ENCODE measurements around the gene MAPT.
"Not testable (repeated sequence)": the region's sequence is repeated elsewhere in the genome, so short reads cannot be mapped to it uniquely, and the experiment has no call there.

MAPT gene

DNA sequence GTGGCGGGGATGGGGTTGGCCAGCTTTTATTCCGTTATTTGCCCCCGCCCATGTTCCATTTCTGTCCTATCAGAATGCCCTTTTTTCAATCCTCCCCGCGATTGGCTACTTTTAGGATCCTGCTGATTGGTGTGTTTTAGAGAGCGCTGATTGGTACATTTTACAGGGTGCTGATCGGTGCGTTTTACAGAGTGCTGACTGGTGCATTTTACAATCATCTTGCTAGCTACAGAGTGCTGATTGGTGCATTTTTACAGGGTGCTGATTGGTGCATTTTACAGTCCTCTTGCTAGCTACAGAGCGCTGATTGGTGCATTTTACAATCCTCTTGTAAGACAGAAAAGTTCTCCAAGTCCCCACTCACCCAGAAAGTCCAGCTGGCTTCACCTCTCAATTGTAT, 32.2 kb upstream of the MAPT start:
- not testable (repeated sequence) for DNase-seq (ENCODE audit: low read depth in 2 of 2)

DNA sequence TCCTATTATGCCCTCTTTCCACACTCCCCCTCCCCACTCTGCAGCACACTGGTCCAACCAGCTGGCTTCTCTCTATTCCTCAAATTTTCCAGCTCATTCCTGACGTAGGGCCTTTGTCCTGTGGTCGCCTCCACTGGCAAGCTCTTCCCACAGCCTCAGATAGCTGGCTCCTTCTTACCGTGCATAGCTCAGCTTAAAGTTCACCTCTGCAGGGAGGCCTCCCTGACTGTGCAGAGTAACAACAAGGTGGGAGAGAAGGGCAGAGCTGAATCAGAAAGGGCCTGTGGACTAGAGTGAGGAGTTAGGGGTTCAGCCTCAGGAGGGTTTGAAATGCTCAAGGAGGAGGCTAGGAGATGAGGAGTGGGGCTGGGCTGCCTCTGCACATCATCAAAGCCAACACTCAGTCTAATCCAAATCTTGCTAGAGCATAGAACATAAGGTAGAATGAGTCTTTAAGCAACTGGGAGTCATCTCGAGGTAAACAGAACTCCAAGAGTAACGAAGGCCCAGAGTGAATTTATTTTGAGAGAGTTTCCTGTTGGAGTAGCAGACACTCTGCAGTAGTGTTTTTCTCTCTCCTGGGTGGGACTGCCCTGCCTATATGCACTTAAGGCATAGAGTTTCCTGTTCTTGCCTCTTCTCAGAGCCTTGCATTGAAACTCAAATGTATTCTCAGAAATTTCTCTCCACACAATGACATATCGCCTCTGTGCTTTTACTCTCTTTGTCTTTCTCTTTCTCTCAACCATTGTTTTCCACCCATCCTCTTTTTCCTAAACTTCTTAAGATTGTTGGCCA, 30.3 kb upstream of the MAPT start:
- no peak for DNase-seq (ENCODE audit: low read depth in 2 of 2)

DNA sequence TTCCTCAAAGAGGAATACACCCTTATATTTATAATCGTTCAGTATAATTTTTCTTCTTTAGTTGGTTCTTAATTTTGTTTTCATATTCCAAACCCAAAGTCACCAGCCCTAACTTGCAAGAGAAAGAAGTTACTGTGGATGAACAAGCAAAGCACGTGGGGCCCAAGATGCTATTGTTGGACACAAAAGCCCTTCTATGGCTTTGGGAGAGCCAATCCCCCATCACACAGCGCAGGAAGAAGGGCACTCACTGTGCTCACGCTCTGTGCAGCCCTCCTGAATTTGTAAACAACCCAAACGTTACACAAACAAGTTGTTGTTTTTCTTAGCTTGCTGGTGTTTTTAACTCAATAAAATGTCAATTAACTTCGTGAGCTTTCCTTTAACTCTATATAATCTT, 27.2 kb upstream of the MAPT start:
- no peak for DNase-seq (ENCODE audit: low read depth in 2 of 2)

DNA sequence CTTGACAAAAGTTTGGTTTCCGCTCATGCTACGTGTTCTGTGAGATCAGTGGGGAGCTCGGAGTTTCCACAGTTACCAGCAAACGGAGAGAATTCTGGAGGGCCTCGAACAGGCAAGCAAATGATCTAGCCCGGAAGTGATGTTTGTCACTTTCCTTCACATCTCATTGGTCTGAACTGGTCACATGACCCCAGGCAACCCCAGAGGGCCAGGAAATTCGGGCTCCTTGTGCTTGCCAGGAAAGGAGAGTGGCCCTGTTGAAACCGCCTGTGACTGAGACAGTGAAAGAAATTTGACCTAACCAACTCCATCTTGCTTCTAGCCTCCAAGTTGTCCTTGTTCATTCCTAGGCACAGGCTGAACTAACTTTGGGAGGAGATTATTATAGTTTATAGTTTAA, 26.7 kb upstream of the MAPT start:
- DNase-seq (ENCODE audit: low read depth in 2 of 2), result no peak

DNA sequence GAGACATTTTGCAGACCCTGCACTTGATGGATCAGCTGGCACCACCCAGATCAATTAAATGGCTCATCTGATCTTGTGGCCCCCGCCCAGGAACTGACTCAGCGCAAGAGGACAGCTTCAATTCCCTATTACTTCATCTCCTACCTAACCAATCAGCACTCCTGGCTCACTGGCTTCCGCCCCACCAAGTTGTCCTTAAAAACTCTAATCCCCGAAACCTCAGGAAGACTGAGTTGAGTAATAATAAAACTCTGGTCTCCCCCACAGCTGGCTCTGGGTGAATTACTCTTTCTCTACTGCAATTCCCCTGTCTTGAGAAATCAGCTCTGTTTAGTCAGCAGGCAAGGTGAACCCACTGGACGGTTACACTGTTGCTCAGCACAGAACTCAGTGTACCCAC, 26.1 kb upstream of the MAPT start:
- no peak for DNase-seq (ENCODE audit: low read depth in 2 of 2)

DNA sequence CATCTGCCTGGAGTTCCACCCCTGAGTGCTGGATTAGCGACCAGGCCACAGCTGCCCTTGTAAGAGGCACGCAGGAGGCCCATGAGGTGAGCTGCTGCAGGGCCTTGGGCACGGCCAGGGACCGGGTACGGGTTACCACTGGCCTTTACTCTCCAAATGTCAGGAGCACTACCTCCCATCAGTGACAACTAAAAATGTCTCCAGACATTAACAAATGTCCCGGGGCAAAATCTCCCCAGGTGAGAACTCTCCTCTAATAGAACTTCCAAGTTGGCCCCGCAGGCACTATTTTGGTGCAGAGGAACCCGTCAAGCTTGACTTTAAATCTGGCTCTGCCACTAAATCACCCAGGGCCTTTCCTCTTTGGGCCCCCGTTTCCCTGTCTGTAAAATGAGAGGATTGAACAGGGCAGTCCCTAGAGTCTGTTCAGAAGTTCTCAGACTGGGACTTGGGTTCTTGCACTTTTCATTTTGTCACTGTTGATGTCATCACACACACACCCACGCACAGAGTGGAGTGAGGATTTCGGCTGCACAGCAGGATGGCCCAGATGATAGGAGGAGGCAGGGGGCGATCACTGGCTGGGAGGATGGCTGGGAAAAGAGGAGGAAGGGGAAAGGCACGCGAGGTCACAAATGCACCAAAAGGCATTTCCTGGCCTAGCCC, 24.5 kb upstream of the MAPT start:
- DNase-seq (ENCODE audit: low read depth in 2 of 2), result no peak

DNA sequence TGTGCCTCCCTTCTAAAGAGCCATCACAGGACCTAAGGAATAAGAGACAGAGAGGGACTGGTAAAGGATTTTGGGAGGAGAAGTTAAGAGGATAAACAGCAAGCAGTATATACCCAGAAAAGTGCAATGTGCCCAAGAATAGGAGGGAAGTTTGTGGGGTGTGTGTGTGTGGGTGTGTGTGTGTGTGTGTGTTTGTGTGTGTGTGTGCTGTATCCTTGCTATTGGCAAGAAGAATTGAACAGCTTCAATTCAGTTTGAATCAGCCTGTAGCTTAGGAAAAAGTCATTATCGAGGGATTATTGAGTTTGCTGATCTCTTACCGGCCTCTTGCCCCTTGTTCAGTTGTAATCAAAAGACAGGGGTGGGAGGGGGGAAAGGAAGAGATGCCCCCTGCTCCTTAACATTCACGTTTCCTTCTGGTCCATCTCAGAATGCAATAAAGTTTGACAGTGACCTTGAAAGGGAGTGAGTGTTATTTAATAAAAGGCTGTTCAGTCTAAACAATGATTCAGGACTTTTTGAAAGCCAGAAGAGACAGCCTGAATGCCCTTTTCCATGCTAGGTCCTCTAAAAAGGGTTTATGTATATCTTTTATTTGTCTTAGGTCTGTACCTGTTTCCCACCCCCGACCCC, 23.9 kb upstream of the MAPT start:
- no peak for DNase-seq (ENCODE audit: low read depth in 2 of 2)

DNA sequence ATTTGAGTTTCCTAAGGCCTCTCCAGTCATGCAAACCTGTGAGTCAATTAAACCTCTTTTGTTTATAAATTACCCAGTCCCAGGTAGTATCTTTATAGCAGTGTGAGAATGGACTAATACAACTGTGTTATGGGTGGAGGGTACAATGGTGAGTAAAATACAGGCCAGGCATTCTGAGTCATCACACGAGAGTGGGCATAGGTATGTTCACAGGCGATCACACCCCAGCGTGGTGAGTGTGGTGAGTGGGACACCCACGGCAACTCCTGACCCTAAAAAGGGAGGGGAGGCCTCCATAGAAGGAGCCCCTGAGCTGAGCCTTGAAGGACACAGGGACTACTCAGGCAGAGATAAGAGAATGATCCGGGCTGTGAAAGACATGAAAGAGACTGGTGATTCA, 22.6 kb upstream of the MAPT start:
- DNase-seq (ENCODE audit: low read depth in 2 of 2), result no peak

DNA sequence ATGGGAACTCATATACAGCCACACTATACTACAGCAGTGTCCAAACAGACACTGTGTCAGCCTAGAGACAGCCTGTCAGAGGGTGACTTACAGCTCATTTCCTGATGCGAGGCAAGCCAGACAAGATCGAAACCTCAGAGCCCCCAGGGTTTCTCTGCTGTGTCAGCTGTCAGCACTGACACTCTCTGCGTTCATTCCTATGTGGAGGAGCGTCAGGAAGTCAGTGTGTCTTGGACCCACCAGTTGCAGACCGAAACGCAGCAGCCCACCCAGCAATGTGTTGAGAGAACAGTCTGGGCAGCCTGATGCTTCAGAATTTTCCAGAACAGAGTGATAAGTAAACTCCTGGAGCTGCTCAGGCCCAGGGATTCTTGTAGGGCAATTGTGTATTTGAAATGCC, 20.6 kb upstream of the MAPT start:
- DNase-seq (ENCODE audit: low read depth in 2 of 2), result no peak

DNA sequence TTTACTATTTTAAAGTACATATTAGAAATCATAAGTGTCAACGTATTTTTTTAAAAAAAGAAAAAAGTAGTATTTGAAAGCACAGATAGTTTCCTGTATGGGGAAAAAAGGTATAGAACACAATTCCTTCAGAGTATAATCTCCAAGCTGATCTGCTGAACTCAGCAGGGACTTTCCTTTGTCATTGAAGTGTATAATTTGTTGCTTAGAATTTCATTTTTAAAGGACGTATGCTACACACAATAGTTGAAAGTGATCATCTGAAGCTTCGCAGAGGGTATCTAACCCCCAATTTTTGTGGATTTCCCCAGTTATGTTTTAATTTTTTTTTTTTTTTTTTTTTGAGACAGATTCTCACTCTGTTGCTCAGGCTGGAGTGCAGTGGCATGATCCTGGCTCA, 20.2 kb upstream of the MAPT start:
- DNase-seq (ENCODE audit: low read depth in 2 of 2), result no peak

DNA sequence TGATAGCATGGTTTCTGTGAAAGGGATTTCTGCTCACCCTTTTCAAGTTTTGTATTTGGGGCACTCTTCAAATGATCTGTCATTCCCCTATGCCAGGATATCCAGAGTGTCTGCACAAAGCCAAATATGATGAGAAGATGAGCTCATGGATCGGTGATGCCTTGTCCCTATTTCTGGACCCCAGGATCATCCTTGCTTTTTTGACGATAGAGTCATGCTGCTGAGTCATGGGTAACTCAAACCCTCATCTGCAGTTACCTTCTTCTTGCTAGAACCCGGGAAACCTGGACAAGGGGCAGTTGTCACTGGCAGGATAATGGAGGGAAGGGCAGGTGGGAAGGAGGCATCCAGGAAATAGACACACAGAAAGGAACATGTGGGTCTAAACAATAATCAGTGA, 17.8 kb upstream of the MAPT start:
- no peak for DNase-seq (ENCODE audit: low read depth in 2 of 2)

DNA sequence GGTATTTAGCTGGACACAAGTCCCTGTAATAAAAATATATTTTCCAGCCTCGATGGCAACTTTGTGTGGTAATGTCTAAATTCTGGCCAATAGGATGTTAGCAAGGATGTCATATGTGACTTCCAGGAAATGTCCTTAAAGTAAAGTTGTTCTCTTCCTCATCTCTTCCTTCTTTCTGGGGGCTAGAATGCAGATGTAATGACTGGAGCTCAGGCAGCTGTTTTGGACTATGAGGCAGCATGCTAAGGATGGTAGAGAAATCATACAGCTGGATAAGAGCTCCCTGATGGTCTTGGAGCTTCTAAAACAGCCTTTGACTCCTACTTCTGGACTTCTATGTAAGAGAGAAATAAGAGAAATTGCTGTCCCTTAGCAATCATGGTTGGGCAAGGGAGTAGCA, 16.9 kb upstream of the MAPT start:
- no peak for DNase-seq (ENCODE audit: low read depth in 2 of 2)

DNA sequence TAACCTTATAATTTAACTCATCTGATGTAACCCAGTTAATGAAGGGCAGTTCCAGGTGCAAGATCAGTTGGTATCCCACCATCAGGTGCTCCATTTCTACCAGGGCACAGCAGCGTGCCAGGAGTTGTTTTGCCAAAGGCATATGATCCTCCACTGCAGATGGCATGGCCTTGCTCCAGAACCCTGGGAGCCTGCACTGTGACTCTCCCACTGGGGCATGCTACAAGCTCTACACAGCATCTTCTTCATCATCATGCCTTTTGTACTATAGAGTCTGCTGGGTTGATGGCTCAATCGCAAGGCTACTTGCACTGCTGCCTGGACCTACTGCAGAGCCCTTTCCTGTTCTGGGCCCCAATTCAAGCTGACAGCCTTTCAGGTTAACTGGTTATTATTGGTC, 11.3 kb upstream of the MAPT start:
- no peak for DNase-seq (ENCODE audit: low read depth in 2 of 2)

DNA sequence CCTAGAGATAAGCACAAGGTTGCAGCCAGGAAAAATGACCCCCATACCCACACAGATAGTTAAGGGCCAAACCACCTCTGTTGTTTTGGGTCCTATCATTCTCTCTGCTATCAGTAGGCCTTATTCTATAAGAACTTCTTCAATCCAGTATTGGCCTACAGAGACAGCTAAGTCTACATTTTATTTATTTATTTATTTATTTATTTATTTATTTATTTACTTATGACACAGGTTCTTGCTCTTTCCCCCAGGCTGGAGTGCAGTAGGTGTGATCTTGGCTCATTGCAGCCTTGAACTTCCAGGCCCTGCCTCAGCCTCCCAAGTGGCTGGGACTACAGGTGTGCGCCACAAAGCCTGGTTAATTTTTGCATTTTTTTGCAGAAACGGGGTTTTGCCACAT, 7.5 kb upstream of the MAPT start:
- no peak for DNase-seq (ENCODE audit: low read depth in 2 of 2)

DNA sequence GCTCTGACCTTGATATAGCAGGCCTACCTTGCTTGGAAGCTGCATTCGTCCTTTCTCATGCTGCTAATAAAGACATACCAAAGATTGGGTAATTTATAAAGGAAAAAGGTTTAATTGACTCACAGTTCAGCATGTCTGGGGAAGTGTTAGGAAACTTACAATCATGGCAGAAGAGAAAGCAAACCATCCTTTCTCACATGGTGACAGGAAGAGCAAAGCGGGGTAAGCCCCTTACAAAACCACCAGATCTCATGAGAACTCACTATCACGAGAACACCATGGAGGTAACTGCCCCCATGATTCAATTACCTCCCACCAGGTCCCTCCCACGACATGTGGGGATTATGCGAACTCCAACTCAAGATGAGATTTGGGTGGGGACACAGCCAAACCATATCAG, 6.0 kb upstream of the MAPT start:
- DNase-seq (ENCODE audit: low read depth in 2 of 2), result no peak

DNA sequence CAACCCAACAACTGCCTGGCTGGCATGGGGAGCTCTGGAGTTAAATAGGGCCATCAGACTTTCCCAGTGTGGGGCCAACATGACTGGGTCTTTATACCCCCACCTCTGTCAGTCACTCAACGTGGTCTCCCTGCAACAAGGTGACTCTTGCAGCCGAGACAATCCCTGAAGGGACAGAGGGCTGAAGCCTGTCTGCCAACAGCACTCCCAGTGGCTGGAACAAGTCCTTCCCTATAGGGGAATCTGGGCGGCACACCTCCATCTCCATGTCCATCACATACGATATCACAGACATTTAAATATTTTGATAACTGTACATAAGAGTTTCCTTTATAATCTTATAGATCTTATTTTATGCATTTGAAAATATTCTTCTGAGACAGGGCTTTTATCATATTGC, 4.8 kb upstream of the MAPT start:
- DNase-seq (ENCODE audit: low read depth in 2 of 2), result no peak

DNA sequence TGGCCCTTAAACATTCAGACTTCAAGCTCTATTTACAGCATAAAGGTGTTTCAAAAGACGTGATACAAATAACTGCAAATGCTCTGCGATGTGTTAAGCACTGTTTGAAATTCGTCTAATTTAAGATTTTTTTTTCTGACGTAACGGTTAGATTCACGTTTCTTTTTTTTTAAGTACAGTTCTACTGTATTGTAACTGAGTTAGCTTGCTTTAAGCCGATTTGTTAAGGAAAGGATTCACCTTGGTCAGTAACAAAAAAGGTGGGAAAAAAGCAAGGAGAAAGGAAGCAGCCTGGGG, 681 bp upstream of the MAPT start:
- no peak for DNase-seq (ENCODE audit: low read depth in 2 of 2)

DNA sequence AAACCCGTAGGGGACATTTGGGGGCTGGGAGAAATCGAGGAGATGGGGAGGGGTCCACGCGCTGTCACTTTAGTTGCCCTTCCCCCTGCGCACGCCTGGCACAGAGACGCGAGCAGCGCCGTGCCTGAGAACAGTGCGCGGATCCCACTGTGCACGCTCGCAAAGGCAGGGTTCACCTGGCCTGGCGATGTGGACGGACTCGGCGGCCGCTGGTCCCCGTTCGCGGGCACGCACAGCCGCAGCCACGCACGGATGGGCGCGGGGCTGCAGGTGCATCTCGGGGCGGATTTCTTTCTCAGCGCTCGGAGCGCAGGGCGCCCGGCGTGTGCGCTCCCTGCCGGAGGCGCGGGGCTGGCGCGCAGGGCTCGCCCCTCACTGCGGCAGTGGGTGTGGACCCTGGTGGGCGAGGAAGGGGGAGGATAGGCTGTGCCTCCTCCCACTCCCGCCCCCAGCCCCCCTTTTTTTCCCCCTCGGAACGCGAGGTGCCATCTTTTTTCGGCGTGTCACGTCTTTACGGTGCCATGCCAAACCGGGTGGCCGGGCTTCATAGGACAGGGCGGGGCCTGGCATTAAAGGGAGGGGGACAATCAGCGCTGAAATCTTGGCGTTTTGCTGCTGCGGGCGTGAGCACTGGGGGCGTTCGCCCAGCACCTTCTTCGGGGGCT, 1.1 kb downstream of the MAPT start:
- no peak for DNase-seq (ENCODE audit: low read depth in 2 of 2)

DNA sequence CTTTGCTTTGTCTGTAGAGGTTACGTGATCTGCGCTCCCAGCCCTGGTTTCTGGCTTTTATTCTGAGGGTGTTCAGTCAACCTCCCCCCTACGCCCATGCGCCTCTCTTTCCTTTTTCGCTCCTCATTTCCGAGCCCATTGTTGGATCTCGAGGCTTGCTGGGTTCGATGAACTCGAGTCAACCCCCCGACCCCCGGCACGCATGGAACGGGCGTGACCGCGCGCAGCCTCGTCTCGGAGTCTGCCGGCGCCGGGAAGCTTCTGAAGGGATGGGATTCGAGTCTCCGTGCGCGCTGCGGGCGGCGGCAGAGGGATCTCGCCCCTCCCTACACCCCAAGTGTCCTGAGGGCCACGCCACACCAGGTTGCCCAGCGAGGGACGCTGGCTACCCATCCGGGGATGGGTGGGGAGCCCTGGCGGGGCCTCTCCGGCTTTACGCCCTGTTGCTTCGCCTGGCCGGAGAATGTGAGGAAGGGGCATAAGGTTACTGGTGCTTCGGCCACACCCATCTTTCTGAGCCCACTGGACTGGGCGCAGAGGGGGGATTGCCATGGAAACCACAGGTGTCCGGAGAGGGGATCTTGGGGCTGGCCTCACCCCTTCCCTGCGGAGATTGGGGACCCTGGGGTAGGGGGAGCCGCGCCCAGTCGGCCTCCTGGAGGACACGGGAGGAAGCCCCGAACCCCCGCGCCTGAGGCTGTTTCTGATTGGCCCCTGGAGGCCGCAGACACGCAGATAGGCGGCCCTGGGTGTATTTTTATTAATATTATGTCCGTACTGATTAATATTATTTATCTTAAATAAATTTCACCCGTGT, 1.8 kb downstream of the MAPT start:
- no peak for DNase-seq (ENCODE audit: low read depth in 2 of 2)

DNA sequence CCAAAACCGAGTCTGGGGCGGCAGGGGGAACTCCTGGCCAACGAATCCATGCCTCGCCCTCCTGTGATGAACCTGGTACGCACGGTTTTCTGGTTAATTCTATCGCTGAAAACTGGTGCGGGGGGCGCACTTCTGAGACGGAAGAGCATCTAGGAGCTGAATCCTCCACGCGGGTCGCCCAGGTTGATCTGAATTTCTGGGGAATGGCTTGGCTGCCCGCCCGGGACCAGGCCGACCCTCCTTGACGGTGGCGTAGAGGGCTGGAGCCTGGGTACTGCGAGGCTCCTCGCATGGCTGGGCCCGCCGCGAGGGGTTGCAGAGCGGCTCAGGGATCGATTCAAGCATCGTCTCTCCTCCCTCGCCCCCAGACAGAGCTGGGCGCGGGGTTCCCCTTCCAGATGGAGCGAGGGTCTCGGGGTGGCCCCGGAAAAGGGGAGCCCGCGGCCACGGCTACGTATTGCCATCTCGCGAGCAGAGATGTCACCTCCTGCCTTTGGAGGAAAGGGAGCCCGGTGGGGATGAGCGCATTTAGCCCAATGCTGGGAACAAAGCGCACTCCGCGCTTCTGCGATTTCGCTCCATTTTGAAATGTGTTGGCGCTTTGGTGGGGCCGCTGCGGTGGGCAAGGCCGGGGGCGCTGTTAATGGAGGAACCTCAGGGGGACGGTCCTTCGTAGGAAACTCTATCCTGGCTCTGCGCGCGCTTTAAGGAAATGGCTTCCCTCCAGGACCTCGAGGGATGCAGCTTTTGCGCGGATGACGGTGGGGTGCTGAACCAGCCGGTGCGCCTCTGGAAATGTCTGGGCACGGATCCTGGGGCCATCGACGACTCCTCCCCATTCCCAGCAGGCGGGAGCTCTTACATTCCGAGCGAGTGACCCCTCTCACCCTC, 2.7 kb downstream of the MAPT start:
- DNase-seq (ENCODE audit: low read depth in 2 of 2), result no peak

DNA sequence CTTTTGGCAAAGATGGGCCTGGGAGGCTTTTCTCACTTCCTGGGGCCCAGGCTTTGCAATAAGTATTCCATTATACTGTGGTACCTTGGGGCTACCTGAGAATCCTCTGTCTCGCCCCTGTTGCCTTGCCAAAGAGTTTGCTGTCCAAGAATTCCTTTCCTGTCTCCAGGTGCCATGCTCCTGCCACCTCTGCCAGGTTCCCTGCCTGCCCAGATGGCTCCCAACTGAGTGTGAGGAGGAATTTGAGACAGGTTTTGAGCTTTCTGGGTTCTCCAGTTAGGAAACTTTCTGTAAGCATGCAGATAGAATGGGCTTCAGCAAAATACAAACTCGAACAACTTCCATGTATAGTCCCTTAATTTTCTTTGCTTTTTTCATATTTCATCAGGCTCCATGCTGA, 5.8 kb downstream of the MAPT start:
- no peak for DNase-seq (ENCODE audit: low read depth in 2 of 2)

All from stimulated activated CD8-positive, alpha-beta memory T cell treated with anti-CD3 and anti-CD28 coated beads, Interleukin-7, amount 100 ng/mL, for 1 hour (primary cell).